ENCODE measurements around the gene VARS2. TPM values are rescaled to one million over a fixed set of nuclear protein-coding genes. Genes with fewer than 3 reads are reported as not detected.

Gene VARS2
- total and polyA plus RNA-seq, 9 of the 15 experiments (the other 6 are each of a cell fraction or from before 2014, with no cell fraction given): 1.6 to 53.6 (median 29.9) TPM

GRCh38 chr6:30879684-30880427 is 34.2 kb upstream of the VARS2 start (continued):
- peak; percentile 90 for TF ChIP-seq TEAD4 (IDR thresholded peaks at IDR 0.05; ENCODE audit: low read length)
- no peak for TF ChIP-seq TEAD4 (CRISPR knock-in tag; IDR thresholded peaks at IDR 0.05; ENCODE audit: borderline replicate concordance)
- no peak for TF ChIP-seq TBL1XR1 (IDR thresholded peaks at IDR 0.05; ENCODE audit: low read length in 2 of 2)
- peak; percentile 32 for TF ChIP-seq PKNOX1 (IDR thresholded peaks at IDR 0.05)
- TF ChIP-seq ARID2 (IDR thresholded peaks at IDR 0.05): no peak
- TF ChIP-seq ATF1 (CRISPR knock-in tag; IDR thresholded peaks at IDR 0.05): no peak
- TF ChIP-seq ATF1 (tag; IDR thresholded peaks at IDR 0.05): peak; percentile 41
- peak; percentile 77; the same call in 1 of the 2 replicates for TF ChIP-seq SOX6 (IDR thresholded peaks at IDR 0.05)
- no peak for TF ChIP-seq GTF2B (IDR thresholded peaks at IDR 0.05; ENCODE audit: extremely low read depth, insufficient read length)
- no peak for TF ChIP-seq SMARCB1 (IDR thresholded peaks at IDR 0.05; ENCODE audit: insufficient read length, low read depth)
- TF ChIP-seq ZBTB2 (IDR thresholded peaks at IDR 0.05): peak; percentile 71; the same call in 1 of the 2 replicates
- TF ChIP-seq BRD9 (IDR thresholded peaks at IDR 0.05; ENCODE audit: low read depth, partially characterized antibody): no peak
- no peak for TF ChIP-seq MCM7 (IDR thresholded peaks at IDR 0.05)
- no peak for TF ChIP-seq NR3C1 (CRISPR knock-in tag; IDR thresholded peaks at IDR 0.05)
- TF ChIP-seq MEF2D (tag; conservative IDR thresholded peaks at IDR 0.05; ENCODE audit: low read depth): peak; percentile 63; the same call in 1 of the 2 replicates
- TF ChIP-seq GABPB2 (CRISPR knock-in tag; conservative IDR thresholded peaks at IDR 0.05): no peak
- TF ChIP-seq MLLT1 (IDR thresholded peaks at IDR 0.05): peak in 1 of 2 experiments; percentile 58; a peak in 1 of 4 replicates
- no peak for TF ChIP-seq KLF6 (CRISPR knock-in tag; IDR thresholded peaks at IDR 0.05; ENCODE audit: borderline replicate concordance)
- TF ChIP-seq ZNF668 (CRISPR knock-in tag; IDR thresholded peaks at IDR 0.05): no peak
- TF ChIP-seq ZKSCAN8 (CRISPR knock-in tag; IDR thresholded peaks at IDR 0.05): no peak
- TF ChIP-seq VEZF1 (CRISPR knock-in tag; IDR thresholded peaks at IDR 0.05): peak; percentile 47
- TF ChIP-seq ZNF282 (CRISPR knock-in tag; IDR thresholded peaks at IDR 0.05): no peak

Measured in K562 (cell line).